Tibial nerve (tissue), 4 donors: ENCODE results near the gene SOX12. TPM values are rescaled to one million over a fixed set of nuclear protein-coding genes. Genes with fewer than 3 reads are reported as not detected.

Experiments
- DNase-seq, 2 donors: peaks; one replicate each; pipeline ENCODE4 v3.0.0-alpha.2; 2019; ENCODE audit warnings: low spot score in 2 of 2
- H3K27ac ChIP-seq, 4 donors: fragments of 200-600 bp; sonication (generic) in 3 of 4; one replicate each; pipeline ENCODE4 v1.5.1; 2017 to 2019; ENCODE audit warnings: mild to moderate bottlenecking in 1 of 4
- H3K27me3 ChIP-seq, 2 donors: fragments of 200-600 bp; sonication (generic) in 1 of 2; one replicate each; pipeline versions ENCODE4 v1.5.1 to v1.6.0; 2017 to 2019
- H3K36me3 ChIP-seq, 3 donors: fragments of 200-600 bp; sonication (generic); one replicate each; pipeline ENCODE4 v1.5.1; 2018 to 2019
- H3K4me1 ChIP-seq, 4 donors: fragments of 200-600 bp; sonication (generic) in 3 of 4; one replicate each; pipeline ENCODE4 v1.5.1; 2017 to 2019
- H3K4me3 ChIP-seq, 4 donors: fragments of 200-600 bp; sonication (generic) in 3 of 4; one replicate each; pipeline ENCODE4 v1.5.1; 2017 to 2019; ENCODE audit warnings: mild to moderate bottlenecking in 1 of 4, moderate library complexity in 1 of 4
- H3K9me3 ChIP-seq, 4 donors: fragments of 200-600 bp; sonication (generic) in 3 of 4; one replicate each; pipeline ENCODE4 v1.5.1; 2017 to 2019
- CTCF ChIP-seq, 5 experiments: fragments of 200-600 bp in 3 of 5; fragments of 450-650 bp in 2 of 5; sonication (generic) in 3 of 5; IDR thresholded peaks; one replicate each; pipeline ENCODE4 v1.5.1; 2016 to 2019; ENCODE audit warnings: antibody characterized with exemption in 5 of 5, mild to moderate bottlenecking in 3 of 5, moderate library complexity in 2 of 5
- EP300 ChIP-seq, 2 donors: sonication (generic); formaldehyde crosslinking; IDR thresholded peaks; one replicate each; pipeline ENCODE4 v1.6.1; 2017; ENCODE audit warnings: antibody characterized with exemption in 2 of 2, mild to moderate bottlenecking in 1 of 2
- POLR2A ChIP-seq, 2 donors: fragments of 450-650 bp; IDR thresholded peaks; one replicate each; pipeline ENCODE4 v1.6.1; 2017; ENCODE audit warnings: antibody characterized with exemption in 2 of 2, mild to moderate bottlenecking in 2 of 2, moderate library complexity in 2 of 2
- WGBS, 2 donors: methylation state at CpG; one replicate each; pipeline ENCODE4 v1.1.5; 2018; 5-methylcytosine and 5-hydroxymethylcytosine counted together
- total RNA-seq, 4 donors: library from RNA; depleted of rRNA; stranded (reverse); fragments of >200 nt; gene quantifications; one replicate each; pipeline ENCODE4 v1.1.0, GENCODE V29; 2016

The SOX12 gene
- total RNA-seq, 4 donors from 2014 or later, result 4.6 to 9.8 (median 8.6) TPM

GRCh38 chr20:297098-297924, 28.0 kb upstream of the SOX12 start, which contains the start of gene ZCCHC3:
Gene ZCCHC3, plus strand, starts transcription at chr20:297570. Its CDS starts 17 bp downstream, at chr20:297587.
- Histone ChIP-seq H3K4me1 (peaks cover 0 to 46% (median 31%) of the 10 kb centered on the region in 4 donors), H3K27ac (peak within 1 kb of the TSS; percentile 98 to 100 (median 98)), H3K36me3 (no peaks in the 10 kb centered on the region), H3K4me3 (peak within 1 kb of the TSS; percentile 84 to 99 (median 92)), H3K27me3 (no peaks in the 10 kb centered on the region), H3K9me3 (no peaks in the 10 kb centered on the region)
- WGBS, 2 donors, result 1% methylated on average over 67 to 92 of the region's 99 CpGs
- DNase-seq, result peak; percentile 75 to 84
- TF ChIP-seq CTCF (IDR thresholded peaks at IDR 0.05), result peak in 2 of 5 experiments; percentile 17 to 47
- TF ChIP-seq EP300 (IDR thresholded peaks at IDR 0.05), result peak; percentile 51 to 90
- TF ChIP-seq POLR2A (IDR thresholded peaks at IDR 0.05), result peak; percentile 27 to 71

GRCh38 chr20:297925-298775, 27.2 kb upstream of the SOX12 start:
- Histone ChIP-seq H3K4me1 (peaks cover 0 to 46% (median 31%) of the 10 kb centered on the region in 4 donors), H3K27me3 (no peaks in the 10 kb centered on the region), H3K36me3 (no peaks in the 10 kb centered on the region), H3K9me3 (no peaks in the 10 kb centered on the region), H3K27ac (peak overlapping the region; percentile 98 to 100 (median 98)), H3K4me3 (peak overlapping the region; percentile 84 to 99 (median 92))
- TF ChIP-seq CTCF (IDR thresholded peaks at IDR 0.05), result no peak
- TF ChIP-seq EP300 (IDR thresholded peaks at IDR 0.05), result peak in 1 of 2 donors; percentile 74
- WGBS, 2 donors, result 0 to 1% methylated on average over 54 to 63 of the region's 75 CpGs
- DNase-seq, result peak in 1 of 2 donors; percentile 34

GRCh38 chr20:298776-299391, 26.5 kb upstream of the SOX12 start:
- Histone ChIP-seq H3K27ac (peak overlapping the region; percentile 98 to 100 (median 98)), H3K4me3 (peak overlapping the region; percentile 84 to 99 (median 92)), H3K9me3 (no peaks in the 10 kb centered on the region), H3K27me3 (no peaks in the 10 kb centered on the region), H3K4me1 (peaks cover 0 to 46% (median 31%) of the 10 kb centered on the region in 4 donors), H3K36me3 (no peaks in the 10 kb centered on the region)
- TF ChIP-seq CTCF (IDR thresholded peaks at IDR 0.05) (no peak), EP300 (IDR thresholded peaks at IDR 0.05) (no peak)
- WGBS, 2 donors, result 3% methylated on average over 15 of the region's 15 CpGs
- no peak for DNase-seq

GRCh38 chr20:300345-300990, 24.9 kb upstream of the SOX12 start:
- H3K4me1 ChIP-seq, result peaks cover 0 to 46% (median 31%) of the 10 kb centered on the region in 4 donors
- peak overlapping the region in 2 of 4 donors; percentile 53 to 80 for H3K27ac ChIP-seq
- no peaks in the 10 kb centered on the region for H3K36me3 ChIP-seq
- 27 to 36% methylated on average over 10 of the region's 10 CpGs for WGBS, 2 donors
- DNase-seq, result no peak
- no peak for TF ChIP-seq CTCF (IDR thresholded peaks at IDR 0.05)
- peak overlapping the region in 1 of 4 donors; percentile 96 for H3K4me3 ChIP-seq
- no peaks in the 10 kb centered on the region for H3K9me3 ChIP-seq
- H3K27me3 ChIP-seq, result no peaks in the 10 kb centered on the region
